ENCODE data around the gene DHCR24.

Gene DHCR24

GRCh38 chr1:54864460-54865208 lies 22.4 kb downstream of the DHCR24 start:
- DNase-seq (ENCODE audit: low read depth in 2 of 2) = no peak

- DNase-seq (ENCODE audit: low read depth in 2 of 2) = no peak
Observed at GRCh38 chr1:54863267-54863665, 23.7 kb downstream of the DHCR24 start.

GRCh38 chr1:54861070-54861761 lies 25.8 kb downstream of the DHCR24 start:
- DNase-seq (ENCODE audit: low read depth in 2 of 2) = no peak

- DNase-seq (ENCODE audit: low read depth in 2 of 2) = no peak
Observed at GRCh38 chr1:54859700-54860391, 27.1 kb downstream of the DHCR24 start.

- DNase-seq (ENCODE audit: low read depth in 2 of 2) = no peak
Observed at GRCh38 chr1:54857746-54858561, 29.0 kb downstream of the DHCR24 start.

DNA sequence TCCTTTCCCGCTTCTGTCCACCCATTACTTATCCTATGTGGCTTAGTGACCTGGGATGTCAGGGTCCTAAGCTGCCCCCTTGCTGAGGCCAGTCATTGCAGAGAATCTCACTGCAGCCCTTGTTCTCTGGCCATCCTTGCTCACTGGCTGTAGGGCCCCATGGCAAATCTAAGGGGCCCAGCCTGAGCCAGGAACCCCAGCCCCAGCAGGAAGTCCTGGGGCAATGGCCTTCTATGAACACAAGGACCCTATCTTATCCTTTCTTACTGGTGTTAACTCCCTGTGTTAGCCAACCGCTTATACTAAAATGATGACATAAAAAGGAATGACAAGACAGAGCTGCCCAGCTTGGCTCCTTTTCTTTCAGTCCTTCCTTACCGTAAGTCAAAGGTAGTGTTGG lies 29.9 kb downstream of the DHCR24 start:
- DNase-seq (ENCODE audit: low read depth in 2 of 2) = no peak

GRCh38 chr1:54854381-54855020 lies 32.5 kb downstream of the DHCR24 start:
- no peak for DNase-seq (ENCODE audit: low read depth in 2 of 2)

DNA sequence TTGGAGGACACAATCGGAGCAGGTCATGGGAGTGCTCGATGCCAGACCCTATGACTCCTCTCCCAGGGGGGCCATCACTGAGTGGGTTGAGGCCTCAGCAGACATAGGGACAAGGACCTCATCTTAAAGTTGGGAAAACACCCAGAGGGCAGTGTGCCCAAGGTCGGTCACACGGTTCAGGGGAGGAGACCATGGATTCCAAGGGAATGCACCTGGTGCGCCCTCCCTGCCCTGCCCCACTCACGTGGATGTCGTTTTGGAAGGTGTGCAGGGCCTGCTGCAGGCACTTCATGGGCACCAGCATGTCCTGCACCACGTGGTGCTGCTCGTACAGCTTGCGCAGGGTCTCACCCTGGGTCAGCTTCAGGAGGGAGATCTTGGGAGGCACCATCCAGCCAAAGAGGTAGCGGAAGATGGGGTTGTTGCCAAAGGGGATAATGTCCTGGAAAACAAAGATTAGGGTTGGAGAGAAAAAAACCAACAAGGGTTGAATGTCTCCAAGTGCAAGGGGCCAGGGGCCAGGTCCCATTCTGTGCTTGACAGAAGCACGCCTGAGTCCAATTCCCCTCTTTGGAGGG lies 33.1 kb downstream of the DHCR24 start:
- no peak for DNase-seq (ENCODE audit: low read depth in 2 of 2)

- no peak for DNase-seq (ENCODE audit: low read depth in 2 of 2)
Observed at GRCh38 chr1:54853096-54853792, 33.8 kb downstream of the DHCR24 start.

- DNase-seq (ENCODE audit: low read depth in 2 of 2) = no peak
Observed at GRCh38 chr1:54851936-54852524, 35.0 kb downstream of the DHCR24 start.

- DNase-seq (ENCODE audit: low read depth in 2 of 2) = no peak
Observed at GRCh38 chr1:54851406-54851805, 35.6 kb downstream of the DHCR24 start.

- no peak for DNase-seq (ENCODE audit: low read depth in 2 of 2)
Observed at GRCh38 chr1:54850737-54851136, 36.3 kb downstream of the DHCR24 start.

DNA sequence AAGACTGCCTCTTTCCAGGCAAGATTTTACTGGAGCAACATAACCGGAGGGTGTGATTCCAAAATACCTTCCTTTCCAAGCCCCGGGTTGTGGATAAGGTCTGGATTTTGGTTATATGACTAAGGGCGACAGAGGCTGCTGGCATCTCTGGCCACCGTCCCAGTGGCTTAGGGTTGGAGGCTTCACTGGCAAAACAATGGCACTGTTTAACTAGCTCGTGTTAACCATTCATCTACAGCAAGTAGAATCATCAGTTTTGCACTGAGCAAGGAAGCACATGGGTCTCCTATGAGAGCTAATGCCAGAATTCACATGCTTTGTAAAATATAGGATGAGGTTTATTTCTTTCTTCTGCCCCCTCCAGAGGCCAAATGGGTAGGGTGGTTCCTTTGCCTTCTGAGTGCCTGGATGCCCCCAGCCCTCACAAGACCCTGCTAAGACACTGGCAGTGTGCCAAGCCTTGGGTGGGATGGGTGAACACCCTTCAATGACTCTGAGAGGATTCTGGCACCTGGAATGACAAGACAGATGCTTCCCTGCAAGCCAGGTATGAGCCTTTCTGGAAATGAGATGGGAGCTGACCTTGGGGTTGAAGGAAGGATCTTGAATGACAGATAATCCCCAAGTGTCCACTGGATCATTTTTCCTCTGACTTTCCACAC lies 36.8 kb downstream of the DHCR24 start:
- no peak for DNase-seq (ENCODE audit: low read depth in 2 of 2)

DNA sequence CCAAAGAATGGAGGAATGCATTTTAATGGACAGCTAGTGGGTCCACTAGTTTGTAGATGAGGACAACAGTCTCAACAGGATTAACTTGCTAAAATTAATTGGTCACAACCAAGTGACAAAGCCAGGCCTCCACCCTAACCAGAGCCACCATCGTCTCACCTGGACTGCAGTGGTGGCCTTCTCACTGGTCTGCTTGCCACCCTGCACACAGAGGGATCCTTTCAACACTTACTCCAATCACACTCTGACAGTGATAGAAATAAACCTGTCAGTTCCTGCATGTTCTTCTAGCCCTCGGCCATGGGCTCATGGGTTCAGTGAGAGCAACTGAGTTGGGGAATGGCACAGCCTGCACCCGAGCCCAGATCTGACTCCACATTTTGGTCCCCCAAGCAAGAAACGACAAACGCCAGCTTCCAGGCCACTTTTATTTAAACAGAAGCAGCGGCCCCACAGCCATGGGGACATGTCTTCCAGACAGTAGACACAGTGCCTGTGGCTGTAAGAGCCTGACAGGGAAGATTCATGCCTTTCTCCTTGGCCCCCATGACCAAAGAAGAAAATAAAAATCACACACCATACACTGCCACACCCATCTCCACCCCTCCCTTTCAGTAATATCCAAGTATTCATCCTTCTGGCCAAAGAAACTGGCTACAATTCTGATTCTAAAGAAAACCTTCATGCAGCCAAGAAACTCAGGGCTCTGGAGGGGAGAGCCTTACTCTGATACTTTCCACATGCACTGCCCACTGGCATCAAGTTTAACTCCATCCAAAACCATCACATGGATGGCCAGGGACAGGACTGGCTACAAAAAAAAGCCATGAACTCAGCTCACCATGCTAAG lies 37.6 kb downstream of the DHCR24 start:
- DNase-seq (ENCODE audit: low read depth in 2 of 2) = no peak

DNA sequence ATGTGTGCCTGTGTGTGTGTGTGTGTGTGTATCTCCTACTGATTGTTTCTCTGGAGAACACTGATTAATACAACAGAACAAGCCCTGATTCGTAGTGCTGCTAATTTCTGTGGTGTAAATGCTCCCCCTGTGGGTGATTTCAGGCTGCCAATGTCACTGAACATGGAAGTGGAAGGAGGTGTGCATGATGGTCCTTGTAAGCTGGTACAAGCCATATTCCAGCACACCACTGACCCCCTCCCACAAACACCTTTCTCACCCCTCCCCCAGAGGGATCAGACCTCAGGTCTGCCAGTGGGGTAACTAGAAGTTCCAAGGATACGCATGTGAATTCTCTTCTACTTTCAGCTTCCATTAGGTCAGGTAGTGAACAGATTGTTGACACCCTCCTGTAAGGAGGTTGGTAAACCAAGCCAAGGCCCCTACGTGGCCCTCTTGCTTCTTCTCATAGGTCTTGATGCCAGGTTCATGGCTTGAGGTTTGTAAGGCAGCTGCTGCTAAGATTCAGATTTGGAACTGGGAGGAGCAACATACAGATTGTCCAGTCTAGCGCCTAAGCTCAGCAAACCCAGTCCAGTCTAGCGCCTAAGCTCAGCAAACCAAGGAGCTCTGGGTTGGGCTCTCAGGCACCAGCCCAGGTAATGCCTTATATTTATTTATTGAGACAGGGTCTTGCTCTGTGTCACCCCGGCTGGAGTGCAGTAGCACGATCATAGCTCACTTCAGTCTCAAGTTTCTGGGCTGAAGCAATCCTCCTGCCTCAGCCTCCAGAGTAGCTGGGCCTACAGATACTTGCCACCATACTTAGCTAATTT lies 38.7 kb downstream of the DHCR24 start:
- DNase-seq (ENCODE audit: low read depth in 2 of 2) = no peak

DNA sequence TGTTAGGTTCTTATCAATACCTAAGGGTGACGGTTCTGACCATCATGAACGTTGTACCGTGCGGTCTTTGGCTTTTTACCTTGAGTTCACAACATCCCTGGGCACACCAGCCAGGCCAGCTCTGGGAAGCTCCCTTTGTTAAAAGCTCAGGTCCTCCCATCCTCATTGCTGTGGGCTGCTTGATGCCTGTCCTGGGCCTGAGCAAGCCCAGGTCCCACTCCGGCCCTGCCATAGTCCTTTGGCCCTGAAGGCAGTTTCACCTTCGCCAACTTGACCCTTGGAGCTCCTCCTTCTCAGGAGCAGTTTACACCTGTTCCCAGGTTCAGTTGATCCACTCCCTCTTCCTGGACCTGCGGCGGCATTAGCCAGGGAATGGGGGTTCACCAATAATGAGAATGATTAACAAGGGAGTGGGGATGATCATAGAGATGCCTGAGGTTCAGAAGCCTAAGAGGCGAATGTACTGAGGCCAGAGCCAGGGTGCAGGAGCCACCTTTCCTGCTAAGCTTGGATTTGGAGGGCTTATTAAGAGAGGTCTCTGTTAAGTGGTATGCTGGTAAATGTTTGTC lies 40.2 kb downstream of the DHCR24 start:
- DNase-seq (ENCODE audit: low read depth in 2 of 2) = no peak

GRCh38 chr1:54846301-54846700 lies 40.7 kb downstream of the DHCR24 start:
- DNase-seq (ENCODE audit: low read depth in 2 of 2) = no peak
